Skin epidermis (tissue), 12 donors: ENCODE results near the gene DNAJB9.
"Not testable (repeated sequence)": the region's sequence is repeated elsewhere in the genome, so short reads cannot be mapped to it uniquely, and the experiment has no call there.

ENCODE experiments used
- H3K27ac ChIP-seq, 21 experiments: fragments of 200-600 bp; sonication (generic) in 11 of 21; one replicate each; pipeline ENCODE4 v1.5.0; 2020; ENCODE audit warnings: mild to moderate bottlenecking in 3 of 21, inconsistent platforms in 2 of 21, moderate library complexity in 2 of 21
- H3K4me3 ChIP-seq, 7 experiments: fragments of 200-600 bp; sonication (generic) in 2 of 7; one replicate each; pipeline ENCODE4 v1.5.0; 2020; ENCODE audit warnings: inconsistent platforms in 2 of 7, mild to moderate bottlenecking in 2 of 7, moderate library complexity in 1 of 7

DNAJB9 gene

GRCh38 chr7:108569381-108570145 is at the start of gene DNAJB9, which contains the start of gene THAP5:
Gene DNAJB9, plus strand, starts transcription at chr7:108569874. Its CDS starts 1,853 bp downstream, at chr7:108571727.
Gene THAP5, minus strand, starts transcription at chr7:108569706. Its CDS starts 137 bp downstream, at chr7:108569569.
- Histone ChIP-seq H3K27ac (peak within 1 kb of the TSS; percentile 82 to 98 (median 94)), H3K4me3 (peak within 1 kb of the TSS; percentile 60 to 97 (median 85))

- H3K4me3 ChIP-seq = no peak overlapping the region
- H3K27ac ChIP-seq = peak overlapping the region in 1 of 21 experiments; percentile 26
These were observed 46.9 kb upstream of the DNAJB9 start for GRCh38 chr7:108522780-108523179.

GRCh38 chr7:108525327-108525984 is 44.2 kb upstream of the DNAJB9 start:
- Histone ChIP-seq H3K4me3 (peak overlapping the region; percentile 64 to 93 (median 69)), H3K27ac (peak overlapping the region; percentile 90 to 99 (median 98))

GRCh38 chr7:108525985-108526767 is 43.5 kb upstream of the DNAJB9 start, which contains the start of gene PNPLA8:
Gene PNPLA8, minus strand, starts transcription at chr7:108526135. Its CDS starts 10,644 bp downstream, at chr7:108515491.
- Histone ChIP-seq H3K4me3 (peak within 1 kb of the TSS; percentile 64 to 93 (median 69)), H3K27ac (peak within 1 kb of the TSS; percentile 90 to 99 (median 98))

GRCh38 chr7:108526768-108527017 is 43.0 kb upstream of the DNAJB9 start:
- H3K4me3 ChIP-seq = peak overlapping the region; percentile 64 to 93 (median 69)
- H3K27ac ChIP-seq = peak overlapping the region in 20 of 21 experiments; percentile 82 to 99 (median 96)

- H3K27ac ChIP-seq = peak overlapping the region in 12 of 21 experiments; percentile 3 to 98 (median 54)
- peak overlapping the region in 1 of 7 experiments; percentile 69 for H3K4me3 ChIP-seq
These were observed 41.4 kb upstream of the DNAJB9 start for GRCh38 chr7:108528183-108528712.

- no peak overlapping the region for H3K4me3 ChIP-seq
- peak overlapping the region in 3 of 21 experiments; percentile 17 to 54 (median 27) for H3K27ac ChIP-seq
These were observed 40.3 kb upstream of the DNAJB9 start for GRCh38 chr7:108529341-108529740.

GRCh38 chr7:108533712-108534111 is 36.0 kb upstream of the DNAJB9 start:
- H3K4me3 ChIP-seq = no peak overlapping the region

GRCh38 chr7:108535257-108535656 is 34.4 kb upstream of the DNAJB9 start:
- Histone ChIP-seq H3K4me3 (no peak overlapping the region), H3K27ac (no peak overlapping the region)

More at GRCh38 chr7:108533712-108534111, 36.0 kb upstream of the DNAJB9 start:
- H3K27ac ChIP-seq = no peak overlapping the region

- H3K27ac ChIP-seq = no peak overlapping the region
- H3K4me3 ChIP-seq = no peak overlapping the region
These were observed 33.9 kb upstream of the DNAJB9 start for GRCh38 chr7:108535744-108536143.

- H3K27ac ChIP-seq = no peak overlapping the region
- H3K4me3 ChIP-seq = no peak overlapping the region
These were observed 32.4 kb upstream of the DNAJB9 start for GRCh38 chr7:108537229-108537628.

- H3K4me3 ChIP-seq, H3K27ac ChIP-seq: not testable (repeated sequence)
These were observed 31.4 kb upstream of the DNAJB9 start for GRCh38 chr7:108538236-108538635.

GRCh38 chr7:108538685-108539084 is 31.0 kb upstream of the DNAJB9 start:
- not testable (repeated sequence) for H3K27ac ChIP-seq, H3K4me3 ChIP-seq

- Histone ChIP-seq H3K27ac (no peak overlapping the region), H3K4me3 (no peak overlapping the region)
These were observed 28.2 kb upstream of the DNAJB9 start for GRCh38 chr7:108541478-108541877.

- H3K4me3 ChIP-seq, H3K27ac ChIP-seq: not testable (repeated sequence)
These were observed 21.4 kb upstream of the DNAJB9 start for GRCh38 chr7:108548141-108548896.

GRCh38 chr7:108556665-108557064 is 13.0 kb upstream of the DNAJB9 start:
- not testable (repeated sequence) for H3K27ac ChIP-seq, H3K4me3 ChIP-seq

GRCh38 chr7:108557191-108557590 is 12.5 kb upstream of the DNAJB9 start:
- Histone ChIP-seq H3K27ac (no peak overlapping the region), H3K4me3 (no peak overlapping the region)

GRCh38 chr7:108557617-108558016 is 12.1 kb upstream of the DNAJB9 start:
- H3K27ac ChIP-seq = no peak overlapping the region
- no peak overlapping the region for H3K4me3 ChIP-seq

- Histone ChIP-seq H3K4me3 (no peak overlapping the region), H3K27ac (no peak overlapping the region)
These were observed 10.4 kb upstream of the DNAJB9 start for GRCh38 chr7:108559253-108559652.
